Activated B cell treated with CpG ODN at 0.5 μM for 24 hours (primary cell): ENCODE data around the gene SLAMF7. TPM values are rescaled to one million over a fixed set of nuclear protein-coding genes. Genes with fewer than 3 reads are reported as not detected.

ENCODE experiments used
- ATAC-seq: fragments of 200-7000 bp; cut with Tn5 transposase; one replicate; pipeline ENCODE4 v1.10.0; 2021; ENCODE audit warnings: low read depth, mild to moderate bottlenecking, moderate library complexity
- CTCF ChIA-PET: fragments of 350-600 bp; sonication (Branson Sonifier 250); formaldehyde crosslinking; loops from one replicate; lab custom pipeline; 2021; ENCODE audit warnings: antibody characterized with exemption; lab: Charles Lee
- POLR2A ChIA-PET: fragments of 350-600 bp; sonication (Branson Sonifier 250); formaldehyde crosslinking; loops from one replicate; lab custom pipeline; 2021; ENCODE audit warnings: antibody characterized with exemption; lab: Charles Lee
- DNase-seq: peaks from one replicate; pipeline ENCODE4 v3.0.0; 2022
- H3K27ac Mint-ChIP-seq: one replicate; pipeline ENCODE4 v1.8.0; 2020; ENCODE audit warnings: mixed read lengths
- H3K27me3 Mint-ChIP-seq: one replicate; pipeline ENCODE4 v1.8.0; 2021; ENCODE audit warnings: mixed read lengths
- H3K36me3 Mint-ChIP-seq: one replicate; pipeline ENCODE4 v1.8.0; 2021; ENCODE audit warnings: low read depth, mixed read lengths
- H3K4me1 Mint-ChIP-seq: one replicate; pipeline ENCODE4 v1.8.0; 2021; ENCODE audit warnings: mixed read lengths
- H3K4me3 Mint-ChIP-seq: one replicate; pipeline ENCODE4 v1.8.0; 2020; ENCODE audit warnings: mild to moderate bottlenecking, mixed read lengths
- H3K9me3 Mint-ChIP-seq: one replicate; pipeline ENCODE4 v1.8.0; 2020; ENCODE audit warnings: mixed read lengths
- intact Hi-C: fragments of 100-400 bp; cut with micrococcal nuclease; formaldehyde crosslinking; loops from one replicate; pipeline ENCODE4 v1.15.1; 2024
- total RNA-seq: library from RNA; stranded (reverse); gene quantifications from 2 replicates; pipeline ENCODE4 v1.2.3, GENCODE V29; 2022
- TF ChIP-seq, protein P1 (sequence below): fragments of 200-600 bp; IDR thresholded peaks from one replicate; pipeline ENCODE4 v1.8.0; 2022; ENCODE audit warnings: antibody characterized with exemption, mild to moderate bottlenecking

The SLAMF7 gene
- total RNA-seq, 1 donor from 2014 or later: 119 TPM

DNA sequence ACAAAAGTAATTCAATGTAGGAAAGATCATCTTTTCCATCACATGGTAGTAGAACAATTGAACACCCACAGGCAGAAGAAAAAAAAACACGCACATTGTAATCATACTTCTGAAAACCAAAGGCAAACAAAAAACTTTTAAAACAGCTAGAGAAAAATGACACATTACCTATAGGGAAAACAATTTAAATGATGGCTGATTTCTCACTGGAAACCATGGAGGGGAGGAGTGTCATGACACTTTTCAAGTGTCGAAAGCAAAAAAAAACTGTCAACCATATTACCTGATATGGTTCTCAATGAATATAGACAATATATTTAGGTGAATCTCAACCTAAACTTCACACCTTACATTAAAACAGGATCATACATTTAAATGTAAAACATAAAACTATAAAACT is 776 bp upstream of the SLAMF7 start:
- POLR2A ChIA-PET: interaction anchor here (1.2 to 1.9 kb wide), 5 partner anchors 11 to 58 kb away, joined by 4 to 11 read pairs (median 7); partner anchors contain the start of gene LY9
- intact Hi-C loops: loop anchor here (2.0 kb wide), 2 partner anchors 27 to 59 kb away; partner anchors contain the start of genes CD48 and LY9
- H3K4me3 Mint-ChIP-seq: no peak overlapping the region
- H3K9me3 Mint-ChIP-seq: peaks cover 7% of the 10 kb centered on the region
- H3K27me3 Mint-ChIP-seq: no peaks in the 10 kb centered on the region
- ATAC-seq (no peak), DNase-seq (no peak)
- H3K36me3 Mint-ChIP-seq: peaks cover 48% of the 10 kb centered on the region
- TF ChIP-seq, protein P1, sequence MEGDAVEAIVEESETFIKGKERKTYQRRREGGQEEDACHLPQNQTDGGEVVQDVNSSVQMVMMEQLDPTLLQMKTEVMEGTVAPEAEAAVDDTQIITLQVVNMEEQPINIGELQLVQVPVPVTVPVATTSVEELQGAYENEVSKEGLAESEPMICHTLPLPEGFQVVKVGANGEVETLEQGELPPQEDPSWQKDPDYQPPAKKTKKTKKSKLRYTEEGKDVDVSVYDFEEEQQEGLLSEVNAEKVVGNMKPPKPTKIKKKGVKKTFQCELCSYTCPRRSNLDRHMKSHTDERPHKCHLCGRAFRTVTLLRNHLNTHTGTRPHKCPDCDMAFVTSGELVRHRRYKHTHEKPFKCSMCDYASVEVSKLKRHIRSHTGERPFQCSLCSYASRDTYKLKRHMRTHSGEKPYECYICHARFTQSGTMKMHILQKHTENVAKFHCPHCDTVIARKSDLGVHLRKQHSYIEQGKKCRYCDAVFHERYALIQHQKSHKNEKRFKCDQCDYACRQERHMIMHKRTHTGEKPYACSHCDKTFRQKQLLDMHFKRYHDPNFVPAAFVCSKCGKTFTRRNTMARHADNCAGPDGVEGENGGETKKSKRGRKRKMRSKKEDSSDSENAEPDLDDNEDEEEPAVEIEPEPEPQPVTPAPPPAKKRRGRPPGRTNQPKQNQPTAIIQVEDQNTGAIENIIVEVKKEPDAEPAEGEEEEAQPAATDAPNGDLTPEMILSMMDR: no peak
- H3K4me1 Mint-ChIP-seq: peaks cover 73% of the 10 kb centered on the region
- CTCF ChIA-PET: interaction anchor here (1.2 to 2.4 kb wide), 3 partner anchors 29 to 99 kb away, joined by 5 to 11 read pairs (median 6); no protein-coding TSS in a partner anchor
- H3K27ac Mint-ChIP-seq: peak overlapping the region; percentile 90

DNA sequence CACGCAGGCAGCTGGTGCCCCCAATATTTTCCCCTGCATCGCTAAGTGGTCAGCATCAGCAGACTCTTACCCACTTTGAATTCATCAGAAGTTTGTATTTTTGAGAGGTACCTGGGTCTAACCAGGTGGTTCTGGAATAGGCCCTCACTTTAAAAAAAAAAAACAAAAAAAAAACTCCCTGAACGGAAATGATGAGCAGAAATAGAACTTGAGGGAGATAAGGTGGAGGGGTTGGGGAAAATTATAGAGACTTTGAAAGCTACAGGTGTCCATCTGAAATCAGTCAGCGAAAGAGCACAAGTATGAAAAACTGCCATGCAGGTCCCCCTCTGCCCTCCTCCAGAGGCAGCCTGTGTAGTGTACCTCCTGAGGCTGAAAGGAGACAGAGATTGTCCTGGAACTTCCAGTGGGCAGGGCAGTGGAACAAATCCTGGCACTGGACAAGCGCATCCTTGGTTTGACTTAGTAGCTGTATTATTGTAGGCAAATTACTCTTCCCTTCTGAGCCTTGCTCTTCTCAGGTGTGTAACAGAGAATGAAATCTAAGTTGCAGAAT is 1.2 kb downstream of the SLAMF7 start:
- ChIA-PET CTCF (interaction anchor here (0.6 to 1.8 kb wide), 4 partner anchors 13 to 358 kb away, joined by 3 to 4 read pairs (median 4); no protein-coding TSS in a partner anchor), POLR2A (interaction anchor here (0.7 to 1.2 kb wide), 6 partner anchors 10 to 50 kb away, joined by 3 to 5 read pairs (median 4); no protein-coding TSS in a partner anchor)
- DNase-seq (no peak), ATAC-seq (no peak)
- Mint-ChIP-seq H3K4me1 (peaks cover 74% of the 10 kb centered on the region), H3K27me3 (no peaks in the 10 kb centered on the region), H3K9me3 (peaks cover 7% of the 10 kb centered on the region), H3K27ac (peak overlapping the region; percentile 71), H3K4me3 (peak overlapping the region; percentile 72), H3K36me3 (peaks cover 59% of the 10 kb centered on the region)
- TF ChIP-seq, protein P1: no peak
- intact Hi-C loops: loop anchor here (2.0 kb wide), 1 partner anchor 19 kb away; no protein-coding TSS in a partner anchor

DNA sequence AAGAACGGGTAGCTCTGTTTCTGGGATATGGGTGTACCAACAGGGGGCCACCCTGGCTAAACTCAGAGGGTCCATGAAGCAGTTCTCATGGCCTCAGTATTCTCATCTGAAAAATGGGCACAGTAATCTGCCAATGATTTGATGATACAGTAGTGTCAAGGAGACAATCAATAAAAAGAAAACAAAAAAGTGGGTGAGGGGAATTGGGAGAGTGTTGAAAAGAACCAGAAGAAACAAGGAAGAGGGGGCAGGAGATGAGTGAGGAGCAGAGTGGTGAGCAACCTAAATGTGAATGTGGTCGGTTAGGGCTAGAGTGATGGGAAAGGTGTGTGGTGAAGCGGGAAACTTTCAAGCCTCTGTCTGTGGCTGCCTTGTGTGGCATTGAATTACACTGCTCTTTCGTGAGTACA is 2.0 kb downstream of the SLAMF7 start:
- CTCF ChIA-PET: interaction anchor here (0.6 to 1.8 kb wide), 4 partner anchors 14 to 357 kb away, joined by 3 to 4 read pairs (median 4); no protein-coding TSS in a partner anchor
- H3K36me3 Mint-ChIP-seq: peaks cover 59% of the 10 kb centered on the region

DNA sequence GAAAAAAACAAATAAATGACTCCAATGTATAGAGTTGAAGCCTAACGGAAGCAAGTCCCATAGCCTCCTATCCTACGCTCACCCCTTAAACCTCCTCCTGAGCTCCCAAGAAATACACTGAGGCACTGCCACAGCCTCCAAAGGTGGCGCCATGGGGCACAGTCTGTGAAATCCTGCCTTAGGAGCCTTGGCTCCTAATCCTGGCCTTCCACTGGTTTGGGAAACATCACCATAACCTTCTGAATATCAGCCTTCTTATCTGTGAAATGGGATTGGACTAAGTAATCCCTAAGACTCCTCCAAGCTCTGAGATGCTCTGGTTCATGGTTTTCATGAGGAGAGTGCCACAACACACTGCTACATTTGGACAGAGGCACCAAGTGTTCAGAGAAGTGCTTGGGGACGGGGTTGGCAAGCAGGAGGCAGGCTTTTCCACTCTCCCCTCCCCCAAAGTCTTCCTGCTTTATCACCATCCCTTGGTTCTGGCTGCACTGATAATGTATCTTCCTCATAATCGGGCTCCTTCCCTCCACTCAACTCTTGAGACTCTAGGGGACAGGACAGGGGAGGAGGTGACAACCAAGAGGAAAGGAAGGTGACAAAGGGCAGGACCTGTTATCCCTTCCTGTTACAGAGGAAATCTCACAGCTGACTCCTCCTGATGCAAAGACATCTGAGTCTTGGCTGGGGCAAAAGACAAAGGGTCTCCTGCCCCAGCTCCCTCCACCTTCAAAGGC is 2.7 kb downstream of the SLAMF7 start:
- H3K4me3 Mint-ChIP-seq: peak overlapping the region; percentile 72
- CTCF ChIA-PET: interaction anchor here (1.0 to 1.8 kb wide), 2 partner anchors 34 to 210 kb away, joined by 3 to 4 read pairs; no protein-coding TSS in a partner anchor
- peak overlapping the region; percentile 41 for H3K27ac Mint-ChIP-seq

More for the DNA sequence above, 2.0 kb downstream of the SLAMF7 start:
- DNase-seq: no peak
- Mint-ChIP-seq H3K4me1 (peaks cover 77% of the 10 kb centered on the region), H3K4me3 (peak overlapping the region; percentile 72), H3K9me3 (peaks cover 5% of the 10 kb centered on the region), H3K27ac (peak overlapping the region; percentile 55), H3K27me3 (no peaks in the 10 kb centered on the region)
- ATAC-seq: no peak
- intact Hi-C loops: loop anchor here (2.0 kb wide), 1 partner anchor 18 kb away; no protein-coding TSS in a partner anchor
- POLR2A ChIA-PET: interaction anchor here (0.9 to 1.2 kb wide), 5 partner anchors 9 to 49 kb away, joined by 3 to 5 read pairs (median 4); no protein-coding TSS in a partner anchor
- TF ChIP-seq, protein P1: no peak

More for the DNA sequence above, 2.7 kb downstream of the SLAMF7 start:
- Mint-ChIP-seq H3K9me3 (peaks cover 3% of the 10 kb centered on the region), H3K27me3 (no peaks in the 10 kb centered on the region), H3K36me3 (peaks cover 57% of the 10 kb centered on the region), H3K4me1 (peaks cover 81% of the 10 kb centered on the region)
- DNase-seq (no peak), ATAC-seq (no peak)
- POLR2A ChIA-PET: interaction anchor here (1.0 kb wide), 1 partner anchor 18 kb away, joined by 3 read pairs; no protein-coding TSS in a partner anchor
- intact Hi-C loops: loop anchor here (2.0 kb wide), 1 partner anchor 17 kb away; no protein-coding TSS in a partner anchor
- TF ChIP-seq, protein P1: no peak
